GM12878 (cell line): ENCODE data around the gene DALRD3. TPM values are rescaled to one million over a fixed set of nuclear protein-coding genes. Genes with fewer than 3 reads are reported as not detected.

Experiments
- BCL3 ChIP-seq: IDR thresholded peaks from 2 replicates; pipeline ENCODE4 v1.6.1; 2011; ENCODE audit warnings: borderline replicate concordance, low read depth, mild to moderate bottlenecking, moderate library complexity, low read length; ENCODE audit not compliant: insufficient read depth, poor library complexity, severe bottlenecking
- CBX5 ChIP-seq: sonication (generic); IDR thresholded peaks from 2 replicates; pipeline ENCODE4 v1.6.1; 2016; ENCODE audit warnings: low read depth, moderate library complexity, mild to moderate bottlenecking, inconsistent platforms
- E4F1 ChIP-seq: fragments of 450-650 bp; IDR thresholded peaks from 2 replicates; pipeline ENCODE4 v1.6.1; 2018; ENCODE audit warnings: borderline replicate concordance, mild to moderate bottlenecking; ENCODE audit not compliant: partially characterized antibody
- EP300 ChIP-seq, 2 experiments: fragments of 150-350 bp in 1 of 2; IDR thresholded peaks; 2 replicates each; pipeline ENCODE4 v1.6.1; 2011 to 2012; ENCODE audit warnings: low read depth in 2 of 2, low read length in 2 of 2, borderline replicate concordance in 1 of 2, improper control_type of control experiment in 1 of 2, inconsistent platforms in 1 of 2; ENCODE audit not compliant: control insufficient read depth in 1 of 2
- EZH2 ChIP-seq: IDR thresholded peaks from 2 replicates; pipeline ENCODE4 v1.6.1; 2012; ENCODE audit warnings: low read depth, mild to moderate bottlenecking, control low read depth, inconsistent platforms, low read length, borderline replicate concordance; ENCODE audit not compliant: control insufficient read depth
- HSF1 ChIP-seq: fragments of 150-350 bp; IDR thresholded peaks from 2 replicates; pipeline ENCODE4 v1.6.1; 2014; ENCODE audit warnings: mild to moderate bottlenecking, low read depth, low read length
- MEF2B ChIP-seq: fragments of 450-650 bp; IDR thresholded peaks from 2 replicates; pipeline ENCODE4 v1.6.1; 2018; ENCODE audit warnings: mild to moderate bottlenecking, moderate library complexity; ENCODE audit not compliant: partially characterized antibody, poor library complexity, severe bottlenecking
- MXI1 ChIP-seq: fragments of 150-350 bp; IDR thresholded peaks from 2 replicates; pipeline ENCODE4 v1.6.1; 2011; ENCODE audit warnings: low read depth, mild to moderate bottlenecking, inconsistent platforms, low read length, improper control_type of control experiment
- MYB ChIP-seq: fragments of 150-350 bp; IDR thresholded peaks from 2 replicates; pipeline ENCODE4 v1.6.1; 2014; ENCODE audit warnings: mild to moderate bottlenecking, low read depth, low read length, borderline replicate concordance
- NBN ChIP-seq: fragments of 450-650 bp; IDR thresholded peaks from 2 replicates; pipeline ENCODE4 v1.6.1; 2016
- NFIC ChIP-seq: IDR thresholded peaks from 2 replicates; pipeline ENCODE4 v1.6.1; 2012; ENCODE audit warnings: low read depth, mild to moderate bottlenecking, inconsistent platforms, low read length, moderate library complexity
- NRF1 ChIP-seq: conservative IDR thresholded peaks from 2 replicates; pipeline ENCODE4 v1.6.1; 2011; ENCODE audit warnings: mild to moderate bottlenecking, low read depth, low read length, improper control_type of control experiment
- PAX8 ChIP-seq: fragments of 450-650 bp; IDR thresholded peaks from 2 replicates; pipeline ENCODE4 v1.6.1; 2017; ENCODE audit warnings: mild to moderate bottlenecking, moderate library complexity
- PKNOX1 ChIP-seq: fragments of 450-650 bp; IDR thresholded peaks from 2 replicates; pipeline ENCODE4 v1.6.1; 2016; ENCODE audit warnings: mild to moderate bottlenecking
- RAD51 ChIP-seq: fragments of 450-650 bp; IDR thresholded peaks from 2 replicates; pipeline ENCODE4 v1.6.1; 2016; ENCODE audit warnings: moderate library complexity, mild to moderate bottlenecking, inconsistent platforms
- REST ChIP-seq: IDR thresholded peaks from 2 replicates; pipeline ENCODE4 v1.6.1; 2012; ENCODE audit warnings: mild to moderate bottlenecking, low read depth, low read length
- SP1 ChIP-seq: IDR thresholded peaks from one replicate; pipeline ENCODE4 v1.6.1; 2011; ENCODE audit warnings: low read depth, low read length
- TCF12 ChIP-seq: IDR thresholded peaks from 2 replicates; pipeline ENCODE4 v1.6.1; 2011; ENCODE audit warnings: low read depth, mild to moderate bottlenecking, low read length
- ZNF207 ChIP-seq: fragments of 450-650 bp; IDR thresholded peaks from 2 replicates; pipeline ENCODE4 v1.6.1; 2014; ENCODE audit warnings: antibody characterized with exemption, mild to moderate bottlenecking, borderline replicate concordance
- polyA plus RNA-seq, 11 experiments: library from polyadenylated mRNA; depleted of rRNA in 4 of 11; unstranded in 6 of 11; stranded (reverse) in 5 of 11; fragments of >200 nt; fragmentation: Nextera tagmentation in 4 of 11; fragmentation: Illumina TruSeq in 1 of 11; extraction: Ambion mirVana in 4 of 11; extraction: Trizol in 1 of 11; gene quantifications; 1 replicate in 1 of 11; 2 replicates in 10 of 11; pipeline versions ENCODE4 v1.2.1 to v1.2.3, GENCODE V29; 2011 to 2016; ENCODE audit warnings: inconsistent platforms in 2 of 11, missing spikeins in 2 of 11, low read depth in 1 of 11
- total RNA-seq, 4 experiments: library from RNA; depleted of rRNA in 3 of 4; stranded (reverse); fragments of >200 nt in 3 of 4; fragmentation: Illumina TruSeq in 1 of 4; extraction: Trizol in 1 of 4; gene quantifications; 2 replicates each; pipeline versions ENCODE4 v1.2.1 to v1.2.3, GENCODE V29; 2013 to 2021

The DALRD3 gene
- total and polyA plus RNA-seq, 10 of the 15 experiments (the other 5 are each of a cell fraction or from before 2014, with no cell fraction given), result 10.1 to 28.2 (median 21.6) TPM

GRCh38 chr3:49007068-49007770, 11.2 kb downstream of the DALRD3 start, which contains the start of gene WDR6 (continued):
- TF ChIP-seq MEF2B (no peak), REST (0 out of 2 replicates have a peak, but pooled peaks have one; percentile 13), EP300 (IDR thresholded peaks at IDR 0.05; ENCODE audit: borderline replicate concordance in 1 of 2, control insufficient read depth in 1 of 2, low read depth in 2 of 2, low read length in 2 of 2) (peak in 1 of 2 experiments; percentile 35; a peak in 1 of 4 replicates), NRF1 (no peak), NBN (peak; percentile 84), PAX8 (no peak), SP1 (peak; percentile 97), NFIC (no peak), E4F1 (no peak), RAD51 (peak; percentile 95), TCF12 (peak; percentile 61; the same call in 1 of the 2 replicates), CBX5 (no peak), MYB (no peak), HSF1 (no peak), BCL3 (peak; percentile 90), MXI1 (peak; percentile 86), ZNF207 (peak; percentile 77), PKNOX1 (peak; percentile 97), EZH2 (no peak)
